SK-N-SH (cell line): ENCODE data around the gene PPP1R16B.

Experiments
- CHD2 ChIP-seq: fragments of 150-350 bp; IDR thresholded peaks from 2 replicates; pipeline ENCODE4 v1.6.1; 2018; ENCODE audit warnings: low read length; ENCODE audit not compliant: partially characterized antibody
- CTCF ChIP-seq: fragments of 200-600 bp; sonication (generic); IDR thresholded peaks from 2 replicates; pipeline ENCODE4 v1.6.1; 2017; ENCODE audit warnings: antibody characterized with exemption, mild to moderate bottlenecking, moderate library complexity
- EP300 ChIP-seq, 2 experiments: IDR thresholded peaks; 2 replicates each; pipeline versions ENCODE4 v1.4.0 to v1.6.1; 2012; ENCODE audit warnings: borderline replicate concordance in 1 of 2, low read depth in 1 of 2, low read length in 1 of 2
- EZH2phosphoT487 ChIP-seq: fragments of 200-600 bp; sonication (generic); IDR thresholded peaks from 2 replicates; pipeline ENCODE4 v1.6.1; 2017; ENCODE audit warnings: low read depth, mixed run types, mild to moderate bottlenecking, antibody characterized with exemption, moderate library complexity, borderline replicate concordance
- FOXM1 ChIP-seq: IDR thresholded peaks from 2 replicates; pipeline ENCODE4 v1.4.0; 2012; ENCODE audit warnings: low read depth, mild to moderate bottlenecking
- GABPA ChIP-seq: IDR thresholded peaks from 2 replicates; pipeline ENCODE4 v1.4.0; 2012; ENCODE audit warnings: low read depth, mild to moderate bottlenecking
- MXI1 ChIP-seq: IDR thresholded peaks from 2 replicates; pipeline ENCODE4 v1.6.1; 2012; ENCODE audit warnings: mild to moderate bottlenecking, low read depth, low read length, improper control_type of control experiment
- NFIC ChIP-seq: IDR thresholded peaks from 2 replicates; pipeline ENCODE4 v1.4.0; 2012; ENCODE audit warnings: borderline replicate concordance
- RCOR1 ChIP-seq: fragments of 150-350 bp; IDR thresholded peaks from 2 replicates; pipeline ENCODE4 v1.6.1; 2017; ENCODE audit warnings: antibody characterized with exemption, low read length
- RFX5 ChIP-seq: IDR thresholded peaks from 2 replicates; pipeline ENCODE4 v1.6.1; 2012; ENCODE audit warnings: mild to moderate bottlenecking, improper control_type of control experiment, low read length
- SMC3 ChIP-seq: IDR thresholded peaks from 2 replicates; pipeline ENCODE4 v1.6.1; 2012; ENCODE audit warnings: low read depth, low read length, improper control_type of control experiment
- TAF1 ChIP-seq: IDR thresholded peaks from 2 replicates; pipeline ENCODE4 v1.6.1; 2012; ENCODE audit warnings: low read depth, mild to moderate bottlenecking, low read length, moderate library complexity, borderline replicate concordance
- ZBTB33 ChIP-seq: IDR thresholded peaks from 2 replicates; pipeline ENCODE4 v1.4.0; 2012; ENCODE audit warnings: low read depth, borderline replicate concordance
- TF ChIP-seq, protein P1 (sequence below): fragments of 150-350 bp; IDR thresholded peaks from 2 replicates; pipeline ENCODE4 v1.6.1; 2017; ENCODE audit warnings: antibody characterized with exemption, low read length, low read depth, borderline replicate concordance

GRCh38 chr20:38830356-38830755 is 24.9 kb downstream of the PPP1R16B start:
- TF ChIP-seq ZBTB33 (no peak), CTCF (no peak), MXI1 (no peak), NFIC (no peak), SMC3 (no peak), TAF1 (no peak), RCOR1 (no peak), RFX5 (no peak), GABPA (no peak), EZH2phosphoT487 (no peak), FOXM1 (no peak), CHD2 (no peak), EP300 (IDR thresholded peaks at IDR 0.05; ENCODE audit: borderline replicate concordance in 1 of 2, low read depth in 1 of 2, low read length in 1 of 2) (no peak)
- TF ChIP-seq, protein P1, sequence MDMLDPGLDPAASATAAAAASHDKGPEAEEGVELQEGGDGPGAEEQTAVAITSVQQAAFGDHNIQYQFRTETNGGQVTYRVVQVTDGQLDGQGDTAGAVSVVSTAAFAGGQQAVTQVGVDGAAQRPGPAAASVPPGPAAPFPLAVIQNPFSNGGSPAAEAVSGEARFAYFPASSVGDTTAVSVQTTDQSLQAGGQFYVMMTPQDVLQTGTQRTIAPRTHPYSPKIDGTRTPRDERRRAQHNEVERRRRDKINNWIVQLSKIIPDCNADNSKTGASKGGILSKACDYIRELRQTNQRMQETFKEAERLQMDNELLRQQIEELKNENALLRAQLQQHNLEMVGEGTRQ = no peak
